H9 (cell line): ENCODE measurements around the gene GSN. TPM values are rescaled to one million over a fixed set of nuclear protein-coding genes. Genes with fewer than 3 reads are reported as not detected.

Experiments used
- DNase-seq: peaks from one replicate; pipeline ENCODE4 v3.0.0-alpha.2; 2017
- H2AFZ ChIP-seq: one replicate; pipeline ENCODE4 v1.6.1; 2013; ENCODE audit warnings: mild to moderate bottlenecking, low read length, control low read depth, moderate library complexity
- H2AK5ac ChIP-seq: 2 replicates; pipeline ENCODE4 v1.6.1; 2013; ENCODE audit warnings: low read length, control low read depth, mixed read lengths; ENCODE audit not compliant: insufficient read length
- H2BK120ac ChIP-seq: one replicate; pipeline ENCODE4 v1.6.1; 2013; ENCODE audit warnings: low read depth, mild to moderate bottlenecking, low read length, control low read depth, inconsistent platforms; ENCODE audit not compliant: poor library complexity, severe bottlenecking
- H2BK12ac ChIP-seq: 2 replicates; pipeline ENCODE4 v1.6.1; 2013; ENCODE audit warnings: low read length, control low read depth, mixed read lengths, low read depth; ENCODE audit not compliant: insufficient read length
- H2BK15ac ChIP-seq: 2 replicates; pipeline ENCODE4 v1.6.1; 2013; ENCODE audit warnings: low read depth, low read length, control low read depth
- H2BK20ac ChIP-seq: one replicate; pipeline ENCODE4 v1.6.1; 2013; ENCODE audit warnings: low read depth, mild to moderate bottlenecking, low read length, control low read depth, inconsistent platforms; ENCODE audit not compliant: poor library complexity, severe bottlenecking
- H2BK5ac ChIP-seq: 2 replicates; pipeline ENCODE4 v1.6.1; 2013; ENCODE audit warnings: low read length, control low read depth, mixed read lengths; ENCODE audit not compliant: insufficient read length
- H3K14ac ChIP-seq: 2 replicates; pipeline ENCODE4 v1.6.1; 2013; ENCODE audit warnings: low read length, control low read depth; ENCODE audit not compliant: insufficient read depth
- H3K18ac ChIP-seq: 2 replicates; pipeline ENCODE4 v1.6.1; 2013; ENCODE audit warnings: low read depth, mild to moderate bottlenecking, mixed read lengths, low read length, control low read depth; ENCODE audit not compliant: insufficient read length
- H3K23ac ChIP-seq: 2 replicates; pipeline ENCODE4 v1.6.1; 2013; ENCODE audit warnings: low read length, control low read depth, mixed read lengths, low read depth; ENCODE audit not compliant: insufficient read length
- H3K23me2 ChIP-seq: 2 replicates; pipeline ENCODE4 v1.6.1; 2013; ENCODE audit warnings: low read depth, mild to moderate bottlenecking, mixed read lengths, low read length, control low read depth; ENCODE audit not compliant: insufficient read length, poor library complexity, severe bottlenecking
- H3K27ac ChIP-seq: 2 replicates; pipeline ENCODE4 v1.5.1; 2013; ENCODE audit warnings: low read length, control low read depth, mixed read lengths, low read depth; ENCODE audit not compliant: insufficient read length
- H3K27me3 ChIP-seq: 2 replicates; pipeline ENCODE4 v1.6.1; 2013; ENCODE audit warnings: low read length, control low read depth, inconsistent platforms; ENCODE audit not compliant: insufficient read depth
- H3K4ac ChIP-seq: 2 replicates; pipeline ENCODE4 v1.6.1; 2013; ENCODE audit warnings: low read depth, mild to moderate bottlenecking, control low read depth, inconsistent platforms, low read length, moderate library complexity
- H3K4me1 ChIP-seq: 2 replicates; pipeline ENCODE4 v1.6.1; 2013; ENCODE audit warnings: low read length, control low read depth, inconsistent platforms; ENCODE audit not compliant: insufficient read depth
- H3K4me2 ChIP-seq: 2 replicates; pipeline ENCODE4 v1.6.1; 2013; ENCODE audit warnings: low read length, control low read depth, mixed read lengths; ENCODE audit not compliant: insufficient read length, insufficient read depth
- H3K56ac ChIP-seq: 2 replicates; pipeline ENCODE4 v1.6.1; 2013; ENCODE audit warnings: low read depth, mild to moderate bottlenecking, mixed read lengths, low read length, control low read depth; ENCODE audit not compliant: insufficient read length
- H3K79me1 ChIP-seq: 2 replicates; pipeline ENCODE4 v1.6.1; 2013; ENCODE audit warnings: low read depth, mild to moderate bottlenecking, moderate library complexity, low read length, control low read depth, inconsistent platforms; ENCODE audit not compliant: insufficient read depth, poor library complexity, severe bottlenecking
- H3K79me2 ChIP-seq: 2 replicates; pipeline ENCODE4 v1.6.1; 2013; ENCODE audit warnings: low read length, control low read depth, inconsistent platforms; ENCODE audit not compliant: insufficient read depth
- H3K9ac ChIP-seq: 2 replicates; pipeline ENCODE4 v1.6.1; 2013; ENCODE audit warnings: low read length, control low read depth, mixed read lengths; ENCODE audit not compliant: insufficient read length; ENCODE audit errors: extremely low read depth
- H3K9me3 ChIP-seq: one replicate; pipeline ENCODE4 v1.6.1; 2013; ENCODE audit warnings: low read depth, low read length, inconsistent platforms; ENCODE audit not compliant: control insufficient read depth
- H3T11ph ChIP-seq: one replicate; pipeline ENCODE4 v1.6.1; 2013; ENCODE audit warnings: mild to moderate bottlenecking, low read length, control low read depth, inconsistent platforms
- H4K20me1 ChIP-seq: one replicate; pipeline ENCODE4 v1.6.1; 2013; ENCODE audit not compliant: control insufficient read depth, insufficient read length, insufficient read depth
- H4K5ac ChIP-seq: 2 replicates; pipeline ENCODE4 v1.6.1; 2013; ENCODE audit warnings: low read depth, mild to moderate bottlenecking, mixed read lengths, low read length, control low read depth; ENCODE audit not compliant: insufficient read length
- H4K8ac ChIP-seq: replicated peaks from 2 replicates; pipeline ENCODE4 v1.6.1; 2013; ENCODE audit warnings: low read length, control low read depth, mixed read lengths, low read depth; ENCODE audit not compliant: insufficient read length
- H4K91ac ChIP-seq: 2 replicates; pipeline ENCODE4 v1.6.1; 2013; ENCODE audit warnings: low read depth, mild to moderate bottlenecking, moderate library complexity, mixed read lengths, low read length, control low read depth; ENCODE audit not compliant: insufficient read length
- H3K27ac Mint-ChIP-seq, 3 experiments: 2 replicates in 2 of 3; 3 replicates in 1 of 3; pipeline ENCODE4 v1.8.0; 2020 to 2021; ENCODE audit warnings: mixed read lengths in 3 of 3, mild to moderate bottlenecking in 1 of 3, moderate library complexity in 1 of 3
- H3K27me3 Mint-ChIP-seq: 2 replicates; pipeline ENCODE4 v1.8.0; 2021; ENCODE audit warnings: low read depth, mild to moderate bottlenecking, moderate library complexity, mixed read lengths
- H3K36me3 Mint-ChIP-seq, 3 experiments: 2 replicates in 2 of 3; 3 replicates in 1 of 3; pipeline ENCODE4 v1.8.0; 2020 to 2021; ENCODE audit warnings: low read depth in 3 of 3, mixed read lengths in 3 of 3; ENCODE audit not compliant: insufficient read depth in 1 of 3
- H3K4me1 Mint-ChIP-seq, 2 experiments: 2 replicates each; pipeline ENCODE4 v1.8.0; 2020; ENCODE audit warnings: mixed read lengths in 2 of 2
- H3K4me3 Mint-ChIP-seq, 2 experiments: 2 replicates in 1 of 2; 3 replicates in 1 of 2; pipeline ENCODE4 v1.8.0; 2020 to 2021; ENCODE audit warnings: mild to moderate bottlenecking in 2 of 2, mixed read lengths in 2 of 2, moderate library complexity in 1 of 2
- H3K9me3 Mint-ChIP-seq, 2 experiments: 2 replicates in 1 of 2; 3 replicates in 1 of 2; pipeline ENCODE4 v1.8.0; 2020; ENCODE audit warnings: mild to moderate bottlenecking in 2 of 2, mixed read lengths in 2 of 2, moderate library complexity in 1 of 2
- WGBS: extraction: QIAGEN DNeasy Blood & Tissue Kit; methylation state at CpG from one replicate; pipeline ENCODE4 v1.1.7; 2013; ENCODE audit warnings: missing lambda C conversion rate, low lambda C conversion rate, mixed read lengths; ENCODE audit not compliant: insufficient read length; ENCODE audit errors: extremely low coverage; 5-methylcytosine and 5-hydroxymethylcytosine counted together
- total RNA-seq: library from RNA; stranded (reverse); gene quantifications from 2 replicates; pipeline ENCODE4 v1.2.1, GENCODE V29; 2021
- TF ChIP-seq, protein P1 (sequence below): fragments of 200-600 bp; sonication (generic); conservative IDR thresholded peaks from 3 replicates; pipeline ENCODE4 v1.8.0; 2021; ENCODE audit warnings: antibody characterized with exemption, mild to moderate bottlenecking

GSN gene
- total RNA-seq, 1 experiment from 2014 or later: 14.9 TPM

DNA sequence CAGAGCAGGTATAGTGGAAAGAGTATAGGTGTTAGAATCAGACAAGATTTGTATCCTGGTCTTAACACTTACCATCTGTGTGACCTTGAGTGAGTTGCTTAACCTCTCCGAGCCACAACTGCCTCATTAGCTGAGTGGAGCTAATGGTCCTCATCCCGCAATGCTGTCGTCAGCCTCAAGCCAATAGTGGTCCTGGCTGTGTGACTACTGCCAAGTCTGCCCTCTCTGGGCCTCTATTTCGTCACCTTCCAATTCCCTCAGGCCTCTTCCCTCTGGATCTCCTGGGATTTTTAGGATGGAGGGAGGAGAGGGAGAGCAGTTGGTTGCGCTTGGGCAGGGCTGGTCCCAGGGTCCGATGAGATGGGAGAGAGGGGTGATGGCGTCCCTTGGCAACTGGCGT lies 60.5 kb downstream of the GSN start:
- Histone ChIP-seq H2BK12ac (no peak overlapping the region), H3K4me1 (no peaks in the 10 kb centered on the region), H3K79me1 (no peaks in the 10 kb centered on the region), H4K5ac (no peak overlapping the region), H3K56ac (no peak overlapping the region), H3K18ac (no peak overlapping the region), H2AK5ac (no peak overlapping the region), H3K23ac (no peak overlapping the region), H4K91ac (no peak overlapping the region), H3K79me2 (no peaks in the 10 kb centered on the region), H3K23me2 (no peaks in the 10 kb centered on the region), H3T11ph (no peak overlapping the region), H2BK5ac (no peak overlapping the region), H3K9me3 (no peaks in the 10 kb centered on the region), H3K14ac (no peak overlapping the region), H3K4ac (no peak overlapping the region), H2AFZ (no peak overlapping the region), H3K27ac (no peak overlapping the region), H2BK20ac (no peak overlapping the region), H2BK120ac (no peak overlapping the region), H3K9ac (no peak overlapping the region), H2BK15ac (no peak overlapping the region), H4K8ac (no peak overlapping the region), H4K20me1 (no peaks in the 10 kb centered on the region), H3K4me2 (no peak overlapping the region), H3K27me3 (no peaks in the 10 kb centered on the region)
- H3K27ac Mint-ChIP-seq: no peak overlapping the region
- H3K4me3 Mint-ChIP-seq: no peak overlapping the region
- no CpG with 5 or more reads among the region's 8 CpGs for WGBS
- DNase-seq: no peak
- H3K36me3 Mint-ChIP-seq: peaks cover 0 to 11% (median 9%) of the 10 kb centered on the region in 3 experiments; a peak in 4 of 7 replicates
- TF ChIP-seq, protein P1, sequence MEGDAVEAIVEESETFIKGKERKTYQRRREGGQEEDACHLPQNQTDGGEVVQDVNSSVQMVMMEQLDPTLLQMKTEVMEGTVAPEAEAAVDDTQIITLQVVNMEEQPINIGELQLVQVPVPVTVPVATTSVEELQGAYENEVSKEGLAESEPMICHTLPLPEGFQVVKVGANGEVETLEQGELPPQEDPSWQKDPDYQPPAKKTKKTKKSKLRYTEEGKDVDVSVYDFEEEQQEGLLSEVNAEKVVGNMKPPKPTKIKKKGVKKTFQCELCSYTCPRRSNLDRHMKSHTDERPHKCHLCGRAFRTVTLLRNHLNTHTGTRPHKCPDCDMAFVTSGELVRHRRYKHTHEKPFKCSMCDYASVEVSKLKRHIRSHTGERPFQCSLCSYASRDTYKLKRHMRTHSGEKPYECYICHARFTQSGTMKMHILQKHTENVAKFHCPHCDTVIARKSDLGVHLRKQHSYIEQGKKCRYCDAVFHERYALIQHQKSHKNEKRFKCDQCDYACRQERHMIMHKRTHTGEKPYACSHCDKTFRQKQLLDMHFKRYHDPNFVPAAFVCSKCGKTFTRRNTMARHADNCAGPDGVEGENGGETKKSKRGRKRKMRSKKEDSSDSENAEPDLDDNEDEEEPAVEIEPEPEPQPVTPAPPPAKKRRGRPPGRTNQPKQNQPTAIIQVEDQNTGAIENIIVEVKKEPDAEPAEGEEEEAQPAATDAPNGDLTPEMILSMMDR: no peak
- H3K4me1 Mint-ChIP-seq: peaks cover 0 to 9% of the 10 kb centered on the region in 2 experiments; a peak in 1 of 4 replicates
- H3K9me3 Mint-ChIP-seq: no peaks in the 10 kb centered on the region
- peaks cover 2% of the 10 kb centered on the region for H3K27me3 Mint-ChIP-seq
